Gastrocnemius medialis (tissue), 4 donors: ENCODE measurements around the gene LRRC8E. TPM values are rescaled to one million over a fixed set of nuclear protein-coding genes. Genes with fewer than 3 reads are reported as not detected.

Experiments
- ATAC-seq, 2 donors: fragments of 150-250 bp; one replicate each; pipeline ENCODE4 v1.9.1; 2016
- DNase-seq, 2 donors: peaks; one replicate each; pipeline ENCODE4 v3.0.0-alpha.2; 2019
- H3K27ac ChIP-seq, 4 donors: fragments of 200-600 bp; sonication (generic); 1 replicate in 1 of 4; 2 replicates in 3 of 4; pipeline ENCODE4 v1.5.1; 2016 to 2018; ENCODE audit warnings: mild to moderate bottlenecking in 2 of 4, moderate library complexity in 1 of 4
- H3K27me3 ChIP-seq, 3 donors: fragments of 200-600 bp; sonication (generic) in 2 of 3; 1 replicate in 1 of 3; 2 replicates in 2 of 3; pipeline versions ENCODE4 v1.5.1 to v1.6.0; 2016 to 2019; ENCODE audit warnings: mild to moderate bottlenecking in 1 of 3, moderate library complexity in 1 of 3
- H3K36me3 ChIP-seq, 2 donors: fragments of 200-600 bp; sonication (generic) in 1 of 2; one replicate each; pipeline ENCODE4 v1.5.1; 2017 to 2018
- H3K4me1 ChIP-seq, 2 donors: fragments of 200-600 bp; sonication (generic) in 1 of 2; one replicate each; pipeline ENCODE4 v1.5.1; 2016 to 2017; ENCODE audit warnings: mild to moderate bottlenecking in 2 of 2
- H3K4me3 ChIP-seq, 4 donors: fragments of 200-600 bp; sonication (generic) in 3 of 4; 1 replicate in 1 of 4; 2 replicates in 3 of 4; pipeline ENCODE4 v1.5.1; 2016 to 2019; ENCODE audit warnings: mild to moderate bottlenecking in 2 of 4
- H3K9me3 ChIP-seq, 3 donors: fragments of 200-600 bp; sonication (generic) in 2 of 3; 1 replicate in 1 of 3; 2 replicates in 2 of 3; pipeline ENCODE4 v1.5.1; 2016 to 2019
- POLR2A ChIP-seq, 2 donors: fragments of 450-650 bp; IDR thresholded peaks; one replicate each; pipeline ENCODE4 v1.6.1; 2017; ENCODE audit warnings: antibody characterized with exemption in 2 of 2, mild to moderate bottlenecking in 2 of 2, moderate library complexity in 2 of 2
- in situ Hi-C, 4 donors: fragments of 200-750 bp; cut with MboI; loops; one replicate each; pipeline versions ENCODE4 v1.15.0 to v1.8.0; 2017; ENCODE audit warnings: low sequenced_read_pairs in 4 of 4
- intact Hi-C: fragments of 100-400 bp; cut with DNase I; formaldehyde crosslinking; loops from one replicate; pipeline ENCODE4 v1.15.1; 2023; ENCODE audit warnings: low total_unique reads
- total RNA-seq, 4 donors: library from RNA; depleted of rRNA; stranded (reverse); fragments of >200 nt; gene quantifications; one replicate each; pipeline versions ENCODE4 v1.1.0 to v1.2.3, GENCODE V29; 2016
- TF ChIP-seq, protein P1 (sequence below), 5 experiments: fragments of 450-650 bp in 3 of 5; fragments of 200-600 bp in 2 of 5; sonication (generic) in 2 of 5; IDR thresholded peaks in 4 of 5; conservative IDR thresholded peaks in 1 of 5; 1 replicate in 4 of 5; 2 replicates in 1 of 5; pipeline ENCODE4 v1.5.1; 2016 to 2019; ENCODE audit warnings: antibody characterized with exemption in 5 of 5, mild to moderate bottlenecking in 3 of 5, moderate library complexity in 3 of 5

LRRC8E gene
- total RNA-seq, 4 donors from 2014 or later: 2.1 TPM; not detected in 3

DNA sequence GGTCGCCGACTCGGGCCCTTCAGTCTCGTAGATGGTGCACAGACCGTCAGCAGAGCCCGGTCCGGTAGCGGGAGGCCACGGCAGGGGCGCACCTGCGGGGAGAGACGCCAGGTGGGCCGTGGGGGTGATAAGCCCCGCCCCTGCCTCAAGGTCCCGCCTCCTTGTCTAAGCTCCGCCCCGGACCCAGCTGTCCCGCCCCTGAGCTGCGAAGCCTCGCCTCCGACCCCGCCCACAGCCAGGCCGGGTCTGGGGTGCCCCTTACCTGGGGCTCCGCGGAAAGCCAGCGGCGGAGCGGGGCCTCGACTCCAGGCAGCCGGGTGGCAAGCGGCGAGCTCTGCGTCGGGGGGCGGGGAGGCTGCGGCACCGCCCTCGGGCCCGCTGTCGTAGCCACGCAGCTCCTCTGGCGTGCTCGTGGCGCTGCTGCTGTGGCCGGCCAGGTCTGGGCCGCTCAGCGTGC lies 18.8 kb upstream of the LRRC8E start:
- peak; percentile 34 to 37 for DNase-seq
- in situ Hi-C loops: no loop called here
- TF ChIP-seq, protein P1, sequence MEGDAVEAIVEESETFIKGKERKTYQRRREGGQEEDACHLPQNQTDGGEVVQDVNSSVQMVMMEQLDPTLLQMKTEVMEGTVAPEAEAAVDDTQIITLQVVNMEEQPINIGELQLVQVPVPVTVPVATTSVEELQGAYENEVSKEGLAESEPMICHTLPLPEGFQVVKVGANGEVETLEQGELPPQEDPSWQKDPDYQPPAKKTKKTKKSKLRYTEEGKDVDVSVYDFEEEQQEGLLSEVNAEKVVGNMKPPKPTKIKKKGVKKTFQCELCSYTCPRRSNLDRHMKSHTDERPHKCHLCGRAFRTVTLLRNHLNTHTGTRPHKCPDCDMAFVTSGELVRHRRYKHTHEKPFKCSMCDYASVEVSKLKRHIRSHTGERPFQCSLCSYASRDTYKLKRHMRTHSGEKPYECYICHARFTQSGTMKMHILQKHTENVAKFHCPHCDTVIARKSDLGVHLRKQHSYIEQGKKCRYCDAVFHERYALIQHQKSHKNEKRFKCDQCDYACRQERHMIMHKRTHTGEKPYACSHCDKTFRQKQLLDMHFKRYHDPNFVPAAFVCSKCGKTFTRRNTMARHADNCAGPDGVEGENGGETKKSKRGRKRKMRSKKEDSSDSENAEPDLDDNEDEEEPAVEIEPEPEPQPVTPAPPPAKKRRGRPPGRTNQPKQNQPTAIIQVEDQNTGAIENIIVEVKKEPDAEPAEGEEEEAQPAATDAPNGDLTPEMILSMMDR (IDR thresholded peaks at IDR 0.05 in 4 of 5, conservative IDR thresholded peaks at IDR 0.05 in 1 of 5): peak in 1 of 5 experiments; percentile 22
- TF ChIP-seq POLR2A (IDR thresholded peaks at IDR 0.05): no peak

GRCh38 chr19:7869910-7870511 lies 18.3 kb upstream of the LRRC8E start:
- H3K4me3 ChIP-seq: peak overlapping the region; percentile 45 to 66 (median 50)
- no peaks in the 10 kb centered on the region for H3K36me3 ChIP-seq
- H3K9me3 ChIP-seq: no peaks in the 10 kb centered on the region
- TF ChIP-seq POLR2A (IDR thresholded peaks at IDR 0.05): no peak
- TF ChIP-seq, protein P1 (IDR thresholded peaks at IDR 0.05 in 4 of 5, conservative IDR thresholded peaks at IDR 0.05 in 1 of 5): no peak
- DNase-seq (peak in 1 of 2 donors; percentile 21), ATAC-seq (peak; percentile 11 to 17)
- intact Hi-C loops: loop anchor here (1.0 kb wide), 1 partner anchor 41 kb away; no protein-coding TSS in a partner anchor
- in situ Hi-C loops: no loop called here
- H3K27ac ChIP-seq: no peak overlapping the region
- H3K27me3 ChIP-seq: peaks cover 48 to 67% (median 62%) of the 10 kb centered on the region in 3 donors
- H3K4me1 ChIP-seq: peaks cover 7 to 8% of the 10 kb centered on the region in 2 donors

More for the DNA sequence above, 18.8 kb upstream of the LRRC8E start:
- Histone ChIP-seq H3K4me3 (peak overlapping the region; percentile 45 to 66 (median 50)), H3K27ac (no peak overlapping the region), H3K27me3 (peaks cover 43 to 67% (median 62%) of the 10 kb centered on the region in 3 donors), H3K36me3 (no peaks in the 10 kb centered on the region), H3K9me3 (no peaks in the 10 kb centered on the region), H3K4me1 (peaks cover 7 to 8% of the 10 kb centered on the region in 2 donors)
- peak; percentile 55 to 72 for ATAC-seq
- intact Hi-C loops: loop anchor here (1.0 kb wide), 1 partner anchor 40 kb away; no protein-coding TSS in a partner anchor

- DNase-seq: peak in 1 of 2 donors; percentile 18
- peaks cover 53 to 66% (median 61%) of the 10 kb centered on the region in 3 donors for H3K27me3 ChIP-seq
Observed at GRCh38 chr19:7870571-7871436, 17.5 kb upstream of the LRRC8E start.

More at GRCh38 chr19:7870571-7871436, 17.5 kb upstream of the LRRC8E start:
- no peaks in the 10 kb centered on the region for H3K36me3 ChIP-seq
- no peak overlapping the region for H3K27ac ChIP-seq
- intact Hi-C loops: no loop called here
- ATAC-seq: no peak
- no peak overlapping the region for H3K4me3 ChIP-seq
- in situ Hi-C loops: no loop called here
- no peaks in the 10 kb centered on the region for H3K9me3 ChIP-seq
- peaks cover 7 to 8% of the 10 kb centered on the region in 2 donors for H3K4me1 ChIP-seq
- no peak for TF ChIP-seq POLR2A (IDR thresholded peaks at IDR 0.05)
- TF ChIP-seq, protein P1 (IDR thresholded peaks at IDR 0.05 in 4 of 5, conservative IDR thresholded peaks at IDR 0.05 in 1 of 5): no peak
